Raji (cell line): ENCODE results near the gene ZDHHC14.

Experiments used
- POLR2A ChIP-seq: IDR thresholded peaks from 2 replicates; pipeline ENCODE4 v1.6.1; 2011; ENCODE audit warnings: low read depth, low read length, control low read depth; ENCODE audit not compliant: insufficient read depth

The ZDHHC14 gene

GRCh38 chr6:157462956-157463742 lies 82.2 kb downstream of the ZDHHC14 start:
- no peak for TF ChIP-seq POLR2A

- peak; percentile 30; the same call in 1 of the 2 replicates for TF ChIP-seq POLR2A
Measured at GRCh38 chr6:157464653-157465535, 83.9 kb downstream of the ZDHHC14 start.

GRCh38 chr6:157466342-157466648 lies 85.3 kb downstream of the ZDHHC14 start:
- TF ChIP-seq POLR2A = no peak

GRCh38 chr6:157468054-157468453 lies 87.1 kb downstream of the ZDHHC14 start:
- TF ChIP-seq POLR2A = no peak

- no peak for TF ChIP-seq POLR2A
Measured at GRCh38 chr6:157468574-157468973, 87.6 kb downstream of the ZDHHC14 start.

GRCh38 chr6:157469378-157469777 lies 88.4 kb downstream of the ZDHHC14 start:
- TF ChIP-seq POLR2A = no peak

GRCh38 chr6:157471077-157471686 lies 90.2 kb downstream of the ZDHHC14 start:
- TF ChIP-seq POLR2A = no peak

- TF ChIP-seq POLR2A = no peak
Measured at GRCh38 chr6:157471895-157472686, 91.1 kb downstream of the ZDHHC14 start.

- TF ChIP-seq POLR2A = no peak
Measured at GRCh38 chr6:157476797-157477196, 95.8 kb downstream of the ZDHHC14 start.

- TF ChIP-seq POLR2A = no peak
Measured at GRCh38 chr6:157478926-157479325, 97.9 kb downstream of the ZDHHC14 start.

GRCh38 chr6:157479464-157480303 lies 98.7 kb downstream of the ZDHHC14 start:
- TF ChIP-seq POLR2A = no peak

GRCh38 chr6:157481189-157481864 lies 100.3 kb downstream of the ZDHHC14 start:
- no peak for TF ChIP-seq POLR2A

- TF ChIP-seq POLR2A = no peak
Measured at GRCh38 chr6:157481865-157482249, 100.9 kb downstream of the ZDHHC14 start.

- TF ChIP-seq POLR2A = no peak
Measured at GRCh38 chr6:157483770-157484169, 102.8 kb downstream of the ZDHHC14 start.

GRCh38 chr6:157484181-157484580 lies 103.2 kb downstream of the ZDHHC14 start:
- TF ChIP-seq POLR2A = no peak
